HepG2 (cell line): ENCODE results near the gene AFF1. TPM values are rescaled to one million over a fixed set of nuclear protein-coding genes. Genes with fewer than 3 reads are reported as not detected.
A peak's percentile ranks its signal among the peaks of the same experiment; 100 is the strongest.

ENCODE experiments used
- NFATC3 ChIP-seq: sonication (generic); formaldehyde crosslinking; IDR thresholded peaks from 2 replicates; pipeline ENCODE4 v1.5.1; 2020; ENCODE audit warnings: mild to moderate bottlenecking, missing genetic modification reagents
- PCBP2 ChIP-seq: fragments of 200-400 bp; formaldehyde crosslinking; optimal IDR thresholded peaks from 2 replicates; pipeline ENCODE3; 2018; ENCODE audit warnings: low read length, low read depth; ENCODE audit not compliant: poor library complexity, severe bottlenecking
- ZFP1 ChIP-seq: IDR thresholded peaks from 2 replicates; pipeline ENCODE4 v1.6.1; 2016
- ZFP90 ChIP-seq: sonication (generic); formaldehyde crosslinking; IDR thresholded peaks from 2 replicates; pipeline ENCODE4 v1.8.0; 2022; ENCODE audit warnings: missing genetic modification reagents, mild to moderate bottlenecking, inconsistent platforms, borderline replicate concordance
- ZNF629 ChIP-seq: sonication (generic); formaldehyde crosslinking; conservative IDR thresholded peaks from 2 replicates; pipeline ENCODE4 v1.5.0; 2020; ENCODE audit warnings: missing genetic modification reagents
- polyA plus RNA-seq, 8 experiments: library from polyadenylated mRNA; depleted of rRNA in 3 of 8; stranded (reverse) in 7 of 8; unstranded in 1 of 8; fragments of >200 nt; fragmentation: Illumina TruSeq in 4 of 8; extraction: Trizol in 4 of 8; gene quantifications; 2 replicates each; pipeline versions ENCODE4 v1.2.1 to v1.2.3, GENCODE V29; 2011 to 2016; ENCODE audit warnings: low read depth in 4 of 8, missing spikeins in 1 of 8, mixed read lengths in 1 of 8; ENCODE audit not compliant: insufficient read depth in 1 of 8
- total RNA-seq, 5 experiments: library from RNA; depleted of rRNA; stranded (reverse); fragments of >200 nt; fragmentation: Illumina TruSeq; extraction: Trizol; gene quantifications; 2 replicates each; pipeline ENCODE4 v1.2.3, GENCODE V29; 2016; ENCODE audit warnings: low read depth in 1 of 5
- TF ChIP-seq, protein P1 (sequence below): sonication (generic); formaldehyde crosslinking; IDR thresholded peaks from 2 replicates; pipeline ENCODE4 v1.5.0; 2020; ENCODE audit warnings: mild to moderate bottlenecking, missing genetic modification reagents, borderline replicate concordance
- TF ChIP-seq, protein P2 (sequence below): sonication (generic); formaldehyde crosslinking; IDR thresholded peaks from 2 replicates; pipeline ENCODE4 v1.4.0; 2020; ENCODE audit warnings: missing genetic modification reagents
- TF ChIP-seq, protein P3 (sequence below): sonication (generic); formaldehyde crosslinking; IDR thresholded peaks from 2 replicates; pipeline ENCODE4 v1.4.0; 2020; ENCODE audit warnings: missing genetic modification reagents
- TF ChIP-seq, protein P4 (sequence below): sonication (generic); formaldehyde crosslinking; IDR thresholded peaks from 2 replicates; pipeline ENCODE4 v1.4.0; 2020; ENCODE audit warnings: mild to moderate bottlenecking, missing genetic modification reagents

AFF1 gene
- total and polyA plus RNA-seq, 2 of the 13 experiments (the other 11 are each of a cell fraction or from before 2014, with no cell fraction given), result 15.5 to 15.9 TPM

DNA sequence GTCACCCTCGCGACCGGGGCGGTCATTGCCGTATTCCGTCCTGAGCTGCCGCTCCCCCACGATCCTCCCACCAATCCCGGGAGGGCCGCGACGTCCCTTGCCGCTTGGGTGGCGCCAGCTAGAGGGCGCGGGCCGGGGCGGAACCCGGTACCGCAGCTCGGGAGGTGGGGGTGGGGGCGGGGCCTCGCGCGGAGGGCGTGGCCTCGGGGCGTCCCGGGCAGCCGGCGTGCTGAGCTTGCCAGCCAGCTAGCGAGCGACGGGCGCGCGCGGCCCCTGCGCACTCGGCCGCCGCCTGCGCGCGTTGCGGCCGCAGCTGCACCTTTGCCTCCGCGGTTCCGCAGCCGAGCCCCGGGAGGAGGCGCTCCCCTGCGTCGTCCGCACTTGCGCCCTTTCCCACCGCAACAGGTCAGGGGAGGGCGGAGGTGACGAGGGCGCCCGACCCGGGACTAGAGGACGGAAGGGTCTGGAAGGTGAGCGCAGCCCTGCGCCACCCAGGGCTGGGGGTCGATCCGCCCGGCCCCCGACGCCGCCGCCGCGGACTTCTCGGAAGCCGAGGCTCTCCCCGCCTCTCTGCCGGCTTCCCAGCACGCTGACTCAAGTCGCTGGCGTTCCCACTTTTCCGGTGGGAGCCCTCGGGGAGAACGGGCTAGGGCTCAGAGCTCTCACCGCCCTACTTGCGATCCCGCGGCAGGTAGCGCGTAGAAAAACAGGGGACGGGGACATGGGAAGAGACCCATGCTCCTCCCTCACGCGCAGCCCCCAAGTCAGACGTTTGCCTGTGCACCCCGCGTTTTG is at the start of gene AFF1 (continued):
- TF ChIP-seq, protein P1, sequence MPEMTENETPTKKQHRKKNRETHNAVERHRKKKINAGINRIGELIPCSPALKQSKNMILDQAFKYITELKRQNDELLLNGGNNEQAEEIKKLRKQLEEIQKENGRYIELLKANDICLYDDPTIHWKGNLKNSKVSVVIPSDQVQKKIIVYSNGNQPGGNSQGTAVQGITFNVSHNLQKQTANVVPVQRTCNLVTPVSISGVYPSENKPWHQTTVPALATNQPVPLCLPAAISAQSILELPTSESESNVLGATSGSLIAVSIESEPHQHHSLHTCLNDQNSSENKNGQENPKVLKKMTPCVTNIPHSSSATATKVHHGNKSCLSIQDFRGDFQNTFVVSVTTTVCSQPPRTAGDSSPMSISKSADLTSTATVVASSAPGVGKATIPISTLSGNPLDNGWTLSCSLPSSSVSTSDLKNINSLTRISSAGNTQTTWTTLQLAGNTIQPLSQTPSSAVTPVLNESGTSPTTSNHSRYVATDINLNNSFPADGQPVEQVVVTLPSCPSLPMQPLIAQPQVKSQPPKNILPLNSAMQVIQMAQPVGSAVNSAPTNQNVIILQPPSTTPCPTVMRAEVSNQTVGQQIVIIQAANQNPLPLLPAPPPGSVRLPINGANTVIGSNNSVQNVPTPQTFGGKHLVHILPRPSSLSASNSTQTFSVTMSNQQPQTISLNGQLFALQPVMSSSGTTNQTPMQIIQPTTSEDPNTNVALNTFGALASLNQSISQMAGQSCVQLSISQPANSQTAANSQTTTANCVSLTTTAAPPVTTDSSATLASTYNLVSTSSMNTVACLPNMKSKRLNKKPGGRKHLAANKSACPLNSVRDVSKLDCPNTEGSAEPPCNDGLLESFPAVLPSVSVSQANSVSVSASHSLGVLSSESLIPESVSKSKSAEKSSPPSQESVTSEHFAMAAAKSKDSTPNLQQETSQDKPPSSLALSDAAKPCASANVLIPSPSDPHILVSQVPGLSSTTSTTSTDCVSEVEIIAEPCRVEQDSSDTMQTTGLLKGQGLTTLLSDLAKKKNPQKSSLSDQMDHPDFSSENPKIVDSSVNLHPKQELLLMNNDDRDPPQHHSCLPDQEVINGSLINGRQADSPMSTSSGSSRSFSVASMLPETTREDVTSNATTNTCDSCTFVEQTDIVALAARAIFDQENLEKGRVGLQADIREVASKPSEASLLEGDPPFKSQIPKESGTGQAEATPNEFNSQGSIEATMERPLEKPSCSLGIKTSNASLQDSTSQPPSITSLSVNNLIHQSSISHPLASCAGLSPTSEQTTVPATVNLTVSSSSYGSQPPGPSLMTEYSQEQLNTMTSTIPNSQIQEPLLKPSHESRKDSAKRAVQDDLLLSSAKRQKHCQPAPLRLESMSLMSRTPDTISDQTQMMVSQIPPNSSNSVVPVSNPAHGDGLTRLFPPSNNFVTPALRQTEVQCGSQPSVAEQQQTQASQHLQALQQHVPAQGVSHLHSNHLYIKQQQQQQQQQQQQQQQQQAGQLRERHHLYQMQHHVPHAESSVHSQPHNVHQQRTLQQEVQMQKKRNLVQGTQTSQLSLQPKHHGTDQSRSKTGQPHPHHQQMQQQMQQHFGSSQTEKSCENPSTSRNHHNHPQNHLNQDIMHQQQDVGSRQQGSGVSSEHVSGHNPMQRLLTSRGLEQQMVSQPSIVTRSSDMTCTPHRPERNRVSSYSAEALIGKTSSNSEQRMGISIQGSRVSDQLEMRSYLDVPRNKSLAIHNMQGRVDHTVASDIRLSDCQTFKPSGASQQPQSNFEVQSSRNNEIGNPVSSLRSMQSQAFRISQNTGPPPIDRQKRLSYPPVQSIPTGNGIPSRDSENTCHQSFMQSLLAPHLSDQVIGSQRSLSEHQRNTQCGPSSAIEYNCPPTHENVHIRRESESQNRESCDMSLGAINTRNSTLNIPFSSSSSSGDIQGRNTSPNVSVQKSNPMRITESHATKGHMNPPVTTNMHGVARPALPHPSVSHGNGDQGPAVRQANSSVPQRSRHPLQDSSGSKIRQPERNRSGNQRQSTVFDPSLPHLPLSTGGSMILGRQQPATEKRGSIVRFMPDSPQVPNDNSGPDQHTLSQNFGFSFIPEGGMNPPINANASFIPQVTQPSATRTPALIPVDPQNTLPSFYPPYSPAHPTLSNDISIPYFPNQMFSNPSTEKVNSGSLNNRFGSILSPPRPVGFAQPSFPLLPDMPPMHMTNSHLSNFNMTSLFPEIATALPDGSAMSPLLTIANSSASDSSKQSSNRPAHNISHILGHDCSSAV (CRISPR knock-in tag), result no peak
- TF ChIP-seq PCBP2 (no peak), ZFP1 (CRISPR knock-in tag) (0 out of 2 replicates have a peak, but pooled peaks have one; percentile 13), ZFP90 (CRISPR knock-in tag) (no peak), ZNF629 (CRISPR knock-in tag) (0 out of 2 replicates have a peak, but pooled peaks have one; percentile 35), NFATC3 (CRISPR knock-in tag) (no peak)
- TF ChIP-seq, protein P2, sequence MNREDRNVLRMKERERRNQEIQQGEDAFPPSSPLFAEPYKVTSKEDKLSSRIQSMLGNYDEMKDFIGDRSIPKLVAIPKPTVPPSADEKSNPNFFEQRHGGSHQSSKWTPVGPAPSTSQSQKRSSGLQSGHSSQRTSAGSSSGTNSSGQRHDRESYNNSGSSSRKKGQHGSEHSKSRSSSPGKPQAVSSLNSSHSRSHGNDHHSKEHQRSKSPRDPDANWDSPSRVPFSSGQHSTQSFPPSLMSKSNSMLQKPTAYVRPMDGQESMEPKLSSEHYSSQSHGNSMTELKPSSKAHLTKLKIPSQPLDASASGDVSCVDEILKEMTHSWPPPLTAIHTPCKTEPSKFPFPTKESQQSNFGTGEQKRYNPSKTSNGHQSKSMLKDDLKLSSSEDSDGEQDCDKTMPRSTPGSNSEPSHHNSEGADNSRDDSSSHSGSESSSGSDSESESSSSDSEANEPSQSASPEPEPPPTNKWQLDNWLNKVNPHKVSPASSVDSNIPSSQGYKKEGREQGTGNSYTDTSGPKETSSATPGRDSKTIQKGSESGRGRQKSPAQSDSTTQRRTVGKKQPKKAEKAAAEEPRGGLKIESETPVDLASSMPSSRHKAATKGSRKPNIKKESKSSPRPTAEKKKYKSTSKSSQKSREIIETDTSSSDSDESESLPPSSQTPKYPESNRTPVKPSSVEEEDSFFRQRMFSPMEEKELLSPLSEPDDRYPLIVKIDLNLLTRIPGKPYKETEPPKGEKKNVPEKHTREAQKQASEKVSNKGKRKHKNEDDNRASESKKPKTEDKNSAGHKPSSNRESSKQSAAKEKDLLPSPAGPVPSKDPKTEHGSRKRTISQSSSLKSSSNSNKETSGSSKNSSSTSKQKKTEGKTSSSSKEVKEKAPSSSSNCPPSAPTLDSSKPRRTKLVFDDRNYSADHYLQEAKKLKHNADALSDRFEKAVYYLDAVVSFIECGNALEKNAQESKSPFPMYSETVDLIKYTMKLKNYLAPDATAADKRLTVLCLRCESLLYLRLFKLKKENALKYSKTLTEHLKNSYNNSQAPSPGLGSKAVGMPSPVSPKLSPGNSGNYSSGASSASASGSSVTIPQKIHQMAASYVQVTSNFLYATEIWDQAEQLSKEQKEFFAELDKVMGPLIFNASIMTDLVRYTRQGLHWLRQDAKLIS (CRISPR knock-in tag), result no peak; the same call in 1 of the 2 replicates
- TF ChIP-seq, protein P3, sequence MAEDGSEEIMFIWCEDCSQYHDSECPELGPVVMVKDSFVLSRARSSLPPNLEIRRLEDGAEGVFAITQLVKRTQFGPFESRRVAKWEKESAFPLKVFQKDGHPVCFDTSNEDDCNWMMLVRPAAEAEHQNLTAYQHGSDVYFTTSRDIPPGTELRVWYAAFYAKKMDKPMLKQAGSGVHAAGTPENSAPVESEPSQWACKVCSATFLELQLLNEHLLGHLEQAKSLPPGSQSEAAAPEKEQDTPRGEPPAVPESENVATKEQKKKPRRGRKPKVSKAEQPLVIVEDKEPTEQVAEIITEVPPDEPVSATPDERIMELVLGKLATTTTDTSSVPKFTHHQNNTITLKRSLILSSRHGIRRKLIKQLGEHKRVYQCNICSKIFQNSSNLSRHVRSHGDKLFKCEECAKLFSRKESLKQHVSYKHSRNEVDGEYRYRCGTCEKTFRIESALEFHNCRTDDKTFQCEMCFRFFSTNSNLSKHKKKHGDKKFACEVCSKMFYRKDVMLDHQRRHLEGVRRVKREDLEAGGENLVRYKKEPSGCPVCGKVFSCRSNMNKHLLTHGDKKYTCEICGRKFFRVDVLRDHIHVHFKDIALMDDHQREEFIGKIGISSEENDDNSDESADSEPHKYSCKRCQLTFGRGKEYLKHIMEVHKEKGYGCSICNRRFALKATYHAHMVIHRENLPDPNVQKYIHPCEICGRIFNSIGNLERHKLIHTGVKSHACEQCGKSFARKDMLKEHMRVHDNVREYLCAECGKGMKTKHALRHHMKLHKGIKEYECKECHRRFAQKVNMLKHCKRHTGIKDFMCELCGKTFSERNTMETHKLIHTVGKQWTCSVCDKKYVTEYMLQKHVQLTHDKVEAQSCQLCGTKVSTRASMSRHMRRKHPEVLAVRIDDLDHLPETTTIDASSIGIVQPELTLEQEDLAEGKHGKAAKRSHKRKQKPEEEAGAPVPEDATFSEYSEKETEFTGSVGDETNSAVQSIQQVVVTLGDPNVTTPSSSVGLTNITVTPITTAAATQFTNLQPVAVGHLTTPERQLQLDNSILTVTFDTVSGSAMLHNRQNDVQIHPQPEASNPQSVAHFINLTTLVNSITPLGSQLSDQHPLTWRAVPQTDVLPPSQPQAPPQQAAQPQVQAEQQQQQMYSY, result no peak
- TF ChIP-seq, protein P4, sequence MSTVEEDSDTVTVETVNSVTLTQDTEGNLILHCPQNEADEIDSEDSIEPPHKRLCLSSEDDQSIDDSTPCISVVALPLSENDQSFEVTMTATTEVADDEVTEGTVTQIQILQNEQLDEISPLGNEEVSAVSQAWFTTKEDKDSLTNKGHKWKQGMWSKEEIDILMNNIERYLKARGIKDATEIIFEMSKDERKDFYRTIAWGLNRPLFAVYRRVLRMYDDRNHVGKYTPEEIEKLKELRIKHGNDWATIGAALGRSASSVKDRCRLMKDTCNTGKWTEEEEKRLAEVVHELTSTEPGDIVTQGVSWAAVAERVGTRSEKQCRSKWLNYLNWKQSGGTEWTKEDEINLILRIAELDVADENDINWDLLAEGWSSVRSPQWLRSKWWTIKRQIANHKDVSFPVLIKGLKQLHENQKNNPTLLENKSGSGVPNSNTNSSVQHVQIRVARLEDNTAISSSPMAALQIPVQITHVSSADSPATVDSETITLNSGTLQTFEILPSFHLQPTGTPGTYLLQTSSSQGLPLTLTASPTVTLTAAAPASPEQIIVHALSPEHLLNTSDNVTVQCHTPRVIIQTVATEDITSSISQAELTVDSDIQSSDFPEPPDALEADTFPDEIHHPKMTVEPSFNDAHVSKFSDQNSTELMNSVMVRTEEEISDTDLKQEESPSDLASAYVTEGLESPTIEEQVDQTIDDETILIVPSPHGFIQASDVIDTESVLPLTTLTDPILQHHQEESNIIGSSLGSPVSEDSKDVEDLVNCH (CRISPR knock-in tag), result no peak
